AG10803 (cell line): ENCODE measurements around the gene WDR49.

ENCODE experiments used
- DNase-seq: peaks from one replicate; pipeline ENCODE4 v3.0.0; 2010; ENCODE audit warnings: low read depth
- H3K4me3 ChIP-seq: 2 replicates; pipeline ENCODE4 v1.5.1; 2011; ENCODE audit warnings: mild to moderate bottlenecking, low read length, control low read depth
- TF ChIP-seq, protein P1 (sequence below): conservative IDR thresholded peaks from 2 replicates; pipeline ENCODE4 v1.5.1; 2011; ENCODE audit warnings: mild to moderate bottlenecking, low read length, control low read depth, inconsistent platforms

WDR49 gene

DNA sequence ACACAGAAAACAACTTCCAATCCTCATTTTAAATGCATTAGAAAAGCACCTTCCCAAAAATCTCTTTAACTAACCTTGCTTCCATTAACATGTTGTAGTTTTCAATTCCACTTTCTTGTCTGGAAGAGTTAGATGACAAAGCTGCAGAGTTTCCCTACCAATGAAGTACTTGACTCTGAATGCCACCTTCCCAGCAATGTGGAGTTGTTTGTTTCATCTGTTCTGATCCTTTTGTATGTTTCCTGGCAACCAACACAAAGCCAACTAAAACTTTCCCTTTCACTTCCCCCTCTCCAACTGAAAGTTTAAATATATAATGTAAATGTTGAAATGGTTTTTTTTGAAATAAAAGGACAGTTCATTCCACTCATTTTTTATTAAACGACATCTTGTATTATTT is at the start of gene WDR49:
WDR49 (minus strand) TSS at position 183 of the 400 bp plus-strand sequence. CDS start 517 bp downstream, outside the sequence.
- H3K4me3 ChIP-seq: no peak within 1 kb of the TSS
- no peak for DNase-seq
- TF ChIP-seq, protein P1, sequence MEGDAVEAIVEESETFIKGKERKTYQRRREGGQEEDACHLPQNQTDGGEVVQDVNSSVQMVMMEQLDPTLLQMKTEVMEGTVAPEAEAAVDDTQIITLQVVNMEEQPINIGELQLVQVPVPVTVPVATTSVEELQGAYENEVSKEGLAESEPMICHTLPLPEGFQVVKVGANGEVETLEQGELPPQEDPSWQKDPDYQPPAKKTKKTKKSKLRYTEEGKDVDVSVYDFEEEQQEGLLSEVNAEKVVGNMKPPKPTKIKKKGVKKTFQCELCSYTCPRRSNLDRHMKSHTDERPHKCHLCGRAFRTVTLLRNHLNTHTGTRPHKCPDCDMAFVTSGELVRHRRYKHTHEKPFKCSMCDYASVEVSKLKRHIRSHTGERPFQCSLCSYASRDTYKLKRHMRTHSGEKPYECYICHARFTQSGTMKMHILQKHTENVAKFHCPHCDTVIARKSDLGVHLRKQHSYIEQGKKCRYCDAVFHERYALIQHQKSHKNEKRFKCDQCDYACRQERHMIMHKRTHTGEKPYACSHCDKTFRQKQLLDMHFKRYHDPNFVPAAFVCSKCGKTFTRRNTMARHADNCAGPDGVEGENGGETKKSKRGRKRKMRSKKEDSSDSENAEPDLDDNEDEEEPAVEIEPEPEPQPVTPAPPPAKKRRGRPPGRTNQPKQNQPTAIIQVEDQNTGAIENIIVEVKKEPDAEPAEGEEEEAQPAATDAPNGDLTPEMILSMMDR: no peak

DNA sequence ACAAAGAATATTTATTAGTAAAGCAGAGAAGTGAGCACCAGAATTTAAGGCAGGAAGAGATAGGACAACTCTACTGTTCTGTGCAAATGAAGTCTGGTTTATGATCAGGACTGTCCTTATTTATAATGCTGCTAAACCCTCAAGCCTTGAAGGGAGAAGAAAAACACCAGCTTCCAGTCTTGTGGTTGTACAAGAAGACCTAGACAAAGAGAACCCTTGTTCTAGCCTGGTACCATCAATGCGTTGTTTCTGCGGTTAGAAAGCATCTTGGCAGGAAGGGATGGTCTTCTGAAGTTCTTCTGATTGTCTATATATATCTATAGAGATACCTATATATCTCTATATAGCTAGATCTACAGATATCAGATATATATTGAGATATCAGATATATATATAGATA is 47.2 kb upstream of the WDR49 start:
- DNase-seq: no peak
- H3K4me3 ChIP-seq: no peak overlapping the region
- TF ChIP-seq, protein P1: no peak

DNA sequence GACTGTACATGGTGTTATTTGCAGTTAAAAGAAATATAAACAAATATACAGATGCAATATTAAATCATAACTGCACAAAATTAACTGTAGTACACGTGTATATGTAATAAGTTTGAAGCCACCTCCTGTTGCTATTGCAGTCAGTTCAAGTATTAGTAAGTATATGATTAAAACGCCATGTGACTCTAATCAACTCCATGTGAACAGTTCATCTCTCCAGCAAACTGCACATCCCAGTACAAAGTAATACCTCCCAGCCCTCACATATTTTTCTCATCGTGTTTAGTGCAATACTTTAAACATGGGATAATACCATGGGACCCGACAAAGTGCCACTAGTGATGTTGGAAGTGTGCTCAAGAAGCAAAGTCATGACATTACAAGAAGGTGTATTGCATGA is 46.3 kb upstream of the WDR49 start:
- H3K4me3 ChIP-seq: no peak overlapping the region
- TF ChIP-seq, protein P1: no peak
- DNase-seq: peak; percentile 34

DNA sequence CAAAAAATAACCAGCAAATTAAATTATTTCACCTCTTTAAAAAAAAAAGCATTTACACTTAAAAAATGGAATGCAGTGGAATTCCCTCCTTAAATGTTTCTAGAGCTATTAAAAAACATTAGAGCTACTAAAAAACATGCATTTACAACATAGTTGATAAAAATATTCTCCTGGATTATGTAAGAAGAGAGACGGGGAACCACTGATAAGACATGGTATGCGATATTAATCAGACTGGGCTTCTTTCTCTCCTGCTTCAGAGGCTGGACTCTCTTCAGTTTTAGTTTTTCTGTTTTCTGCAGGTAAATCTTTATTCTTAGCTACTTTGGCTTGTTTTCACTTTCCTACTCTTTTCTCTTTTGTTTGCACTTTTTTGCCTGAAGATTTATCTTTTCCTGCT is 40.4 kb upstream of the WDR49 start:
- TF ChIP-seq, protein P1: no peak
- no peak for DNase-seq
- no peak overlapping the region for H3K4me3 ChIP-seq

DNA sequence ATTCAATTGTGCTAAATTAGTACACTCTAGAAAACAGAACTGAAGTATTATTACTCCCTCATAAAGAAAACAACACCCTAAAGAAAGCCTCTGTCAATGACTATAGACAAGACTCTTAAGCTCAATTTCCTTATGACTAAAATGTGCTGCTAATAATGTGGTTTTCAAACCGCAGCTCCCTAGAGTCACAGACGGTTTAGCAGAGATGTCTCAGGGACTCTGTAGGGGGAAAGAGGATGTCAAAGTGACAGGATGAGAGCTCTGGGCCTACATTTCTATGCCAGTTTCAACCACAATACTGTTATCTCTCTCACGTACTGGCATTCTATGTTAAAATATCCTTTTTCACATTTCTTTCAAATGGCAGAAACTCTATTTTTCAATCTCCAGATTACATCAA is 37.6 kb upstream of the WDR49 start:
- TF ChIP-seq, protein P1: no peak
- no peak overlapping the region for H3K4me3 ChIP-seq
- peak; percentile 6 for DNase-seq

DNA sequence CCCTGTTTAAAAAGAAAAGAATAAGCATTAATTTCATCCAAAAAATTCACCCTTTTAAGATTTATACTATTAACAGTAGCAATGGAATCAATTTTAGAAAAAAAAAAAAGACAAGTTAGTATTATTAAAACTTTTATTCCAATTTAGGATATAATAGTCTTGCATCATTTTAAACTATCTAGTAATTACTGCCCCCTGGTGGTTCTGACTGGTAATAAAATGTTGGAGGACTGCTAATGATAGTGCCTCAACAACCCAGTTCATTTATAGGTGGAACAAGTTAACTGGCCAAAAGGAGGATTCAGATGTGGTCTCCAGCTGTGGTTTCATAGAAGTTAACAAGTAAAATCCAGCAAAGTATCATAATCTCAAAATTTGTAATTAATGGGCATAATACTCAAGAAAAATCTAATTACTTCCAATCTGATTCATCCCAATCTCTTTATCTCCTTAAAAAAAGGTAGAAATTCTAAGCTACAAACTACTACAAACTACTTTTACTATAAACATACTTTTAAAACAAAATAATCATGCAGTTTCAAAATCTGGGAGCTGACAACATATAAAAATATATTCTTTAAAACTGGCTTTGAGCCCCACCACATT is 30.7 kb upstream of the WDR49 start:
- TF ChIP-seq, protein P1: peak; percentile 70
- DNase-seq: peak; percentile 55
- H3K4me3 ChIP-seq: no peak overlapping the region

DNA sequence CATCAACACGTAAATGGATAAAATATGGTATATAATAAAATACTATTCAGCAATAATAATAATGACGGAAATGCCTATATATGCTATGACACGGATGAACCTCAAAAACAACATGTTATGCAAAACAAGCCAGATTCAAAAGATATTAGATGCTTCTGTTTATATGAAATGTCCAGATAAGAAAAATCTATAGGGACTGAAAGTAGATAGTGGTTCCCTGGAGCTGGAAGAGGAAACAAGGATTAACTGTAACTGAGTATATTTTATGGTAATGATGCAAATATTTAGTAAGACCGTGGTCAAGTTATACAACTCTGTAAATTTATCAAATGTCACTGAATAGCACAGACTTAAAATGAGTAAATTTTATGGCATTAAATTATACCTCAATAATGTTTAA is 25.8 kb upstream of the WDR49 start:
- DNase-seq: no peak
- no peak overlapping the region for H3K4me3 ChIP-seq
- TF ChIP-seq, protein P1: no peak
